Stimulated activated CD4-positive, alpha-beta T cell treated with anti-CD3 and anti-CD28 coated beads, TNF-alpha, amount 100 ng/mL, for 24 hours (primary cell): Measurements from ENCODE around the gene SMAD9.

Experiments used
- DNase-seq, 3 experiments: peaks; one replicate each; pipeline ENCODE4 v3.0.0-alpha.2; 2020; ENCODE audit warnings: low read depth in 3 of 3

The SMAD9 gene

GRCh38 chr13:36817996-36818803, 101.8 kb downstream of the SMAD9 start:
- DNase-seq = no peak

GRCh38 chr13:36815062-36815461, 105.0 kb downstream of the SMAD9 start:
- no peak for DNase-seq

GRCh38 chr13:36814465-36814864, 105.6 kb downstream of the SMAD9 start:
- no peak for DNase-seq

DNA sequence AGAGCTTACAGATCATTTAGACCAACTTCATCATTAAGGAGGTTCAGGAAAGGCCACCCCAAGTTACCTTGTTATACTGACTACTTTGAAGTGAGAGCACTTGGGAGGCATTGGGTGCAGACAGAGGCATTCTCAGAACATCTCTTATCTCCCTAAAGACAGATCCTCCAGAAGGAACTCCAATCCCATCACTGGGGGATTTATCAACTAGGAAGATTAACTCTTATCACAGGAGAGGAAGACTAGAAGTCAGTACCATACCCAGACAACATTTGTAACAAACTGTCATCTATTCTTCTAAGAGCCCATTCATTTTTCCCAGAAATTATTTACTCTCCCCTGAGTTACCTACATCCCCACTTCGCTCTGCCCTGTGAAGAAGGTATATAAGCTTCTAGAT, 106.8 kb downstream of the SMAD9 start:
- no peak for DNase-seq

GRCh38 chr13:36807616-36808015, 112.4 kb downstream of the SMAD9 start:
- DNase-seq = no peak

- no peak for DNase-seq
Observed at GRCh38 chr13:36806102-36806501, 113.9 kb downstream of the SMAD9 start.

DNA sequence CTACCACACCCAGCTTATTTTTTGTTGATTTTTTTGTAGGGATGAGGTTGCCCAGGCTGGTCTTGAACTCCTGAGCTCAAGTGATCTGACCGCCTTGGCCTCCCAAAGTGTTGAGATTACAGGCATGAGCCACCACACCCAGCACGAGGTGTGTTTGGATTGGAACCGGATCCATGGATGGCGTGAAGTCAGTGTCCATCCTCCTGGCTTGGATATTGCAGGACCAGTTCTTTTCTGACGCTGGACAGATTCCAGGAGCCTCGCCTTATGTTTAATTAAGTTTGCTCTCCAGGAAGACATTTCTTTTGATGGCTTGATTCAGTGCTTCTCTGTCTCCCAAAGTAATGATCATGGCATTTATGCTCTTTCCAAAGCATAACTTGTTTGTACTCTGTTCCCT, 115.5 kb downstream of the SMAD9 start:
- no peak for DNase-seq

DNA sequence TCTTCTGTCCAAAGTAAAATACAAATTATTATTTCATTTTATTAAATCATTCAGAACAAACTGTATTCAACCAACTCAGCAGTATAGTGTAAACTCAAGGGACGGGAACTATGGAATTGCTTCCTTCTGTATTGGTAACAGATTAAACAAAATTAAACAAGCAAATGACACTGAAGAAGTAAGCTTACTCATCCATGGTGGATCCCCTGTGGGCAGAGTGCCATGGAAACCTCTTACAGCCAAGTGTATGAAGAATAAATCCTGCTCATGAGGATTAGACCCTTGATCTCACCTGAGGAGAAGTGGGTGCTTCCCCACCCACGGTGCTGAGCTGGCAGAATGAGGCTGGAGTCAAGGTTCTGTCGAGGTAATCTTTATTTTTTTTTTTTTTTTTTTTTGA, 119.0 kb downstream of the SMAD9 start:
- DNase-seq = no peak

GRCh38 chr13:36796052-36796451, 124.0 kb downstream of the SMAD9 start:
- no peak for DNase-seq

GRCh38 chr13:36795463-36795862, 124.6 kb downstream of the SMAD9 start:
- DNase-seq = no peak
